CD4-positive, alpha-beta T cell (primary cell): ENCODE results near the gene SUCO. TPM values are rescaled to one million over a fixed set of nuclear protein-coding genes. Genes with fewer than 3 reads are reported as not detected.

ENCODE experiments used
- ATAC-seq: fragments of 200-7000 bp; cut with Tn5 transposase; one replicate; pipeline ENCODE4 v1.10.0; 2022; ENCODE audit warnings: mild to moderate bottlenecking; ENCODE audit not compliant: poor library complexity
- CTCF ChIA-PET: fragments of 350-600 bp; sonication (Branson Sonifier 250); formaldehyde crosslinking; loops from one replicate; lab custom pipeline; 2021; ENCODE audit warnings: antibody characterized with exemption, inconsistent platforms; lab: Charles Lee
- POLR2A ChIA-PET: fragments of 350-600 bp; sonication (Branson Sonifier 250); formaldehyde crosslinking; loops from one replicate; lab custom pipeline; 2021; ENCODE audit warnings: antibody characterized with exemption, inconsistent platforms; lab: Charles Lee
- DNase-seq, 14 experiments: peaks; one replicate each; pipeline ENCODE4 v3.0.0-alpha.2; 2013 to 2020; ENCODE audit warnings: mixed read lengths in 2 of 14
- H3K27ac ChIP-seq, 2 donors: one replicate each; pipeline versions ENCODE4 v1.5.1 to v1.7.0; 2013; ENCODE audit warnings: low read length in 2 of 2, low read depth in 1 of 2, mild to moderate bottlenecking in 1 of 2
- H3K27me3 ChIP-seq, 2 experiments: 1 replicate in 1 of 2; 2 replicates in 1 of 2; pipeline versions ENCODE4 v1.6.1 to v1.7.0; 2013; ENCODE audit warnings: low read length in 2 of 2, control low read depth in 1 of 2, mild to moderate bottlenecking in 1 of 2, moderate library complexity in 1 of 2; ENCODE audit not compliant: insufficient read depth in 2 of 2, control insufficient read depth in 1 of 2
- H3K36me3 ChIP-seq: one replicate; pipeline ENCODE4 v1.6.1; 2013; ENCODE audit warnings: low read length, control low read depth; ENCODE audit not compliant: insufficient read depth
- H3K4me1 ChIP-seq: one replicate; pipeline ENCODE4 v1.6.1; 2013; ENCODE audit warnings: low read length, control low read depth; ENCODE audit not compliant: insufficient read depth
- H3K4me3 ChIP-seq: one replicate; pipeline ENCODE4 v1.5.1; 2013; ENCODE audit warnings: mild to moderate bottlenecking, low read length, moderate library complexity
- H3K9me3 ChIP-seq, 2 experiments: 1 replicate in 1 of 2; 2 replicates in 1 of 2; pipeline versions ENCODE4 v1.6.1 to v1.7.0; 2013; ENCODE audit warnings: low read length in 2 of 2, mild to moderate bottlenecking in 2 of 2, control low read depth in 1 of 2, moderate library complexity in 1 of 2; ENCODE audit not compliant: control insufficient read depth in 1 of 2, insufficient read depth in 1 of 2
- H3K27ac Mint-ChIP-seq: one replicate; pipeline ENCODE4 v1.8.0; 2020; ENCODE audit warnings: mixed read lengths
- H3K27me3 Mint-ChIP-seq: one replicate; pipeline ENCODE4 v1.8.0; 2021; ENCODE audit warnings: mixed read lengths
- H3K36me3 Mint-ChIP-seq: one replicate; pipeline ENCODE4 v1.8.0; 2021; ENCODE audit warnings: low read depth, mixed read lengths
- H3K4me1 Mint-ChIP-seq: one replicate; pipeline ENCODE4 v1.8.0; 2021; ENCODE audit warnings: low read depth, mixed read lengths
- H3K4me3 Mint-ChIP-seq: one replicate; pipeline ENCODE4 v1.8.0; 2020; ENCODE audit warnings: mild to moderate bottlenecking, mixed read lengths
- H3K9me3 Mint-ChIP-seq: one replicate; pipeline ENCODE4 v1.8.0; 2020; ENCODE audit warnings: mixed read lengths
- intact Hi-C, 2 experiments: fragments of 100-400 bp; cut with DNase I in 1 of 2; cut with micrococcal nuclease in 1 of 2; formaldehyde crosslinking; loops; one replicate each; pipeline versions ENCODE4 v1.15.1 to v1.9.0; 2023 to 2025; cut with DNase I, micrococcal nuclease
- total RNA-seq, 174 experiments: library from RNA in 2 of 174; stranded (reverse) in 2 of 174; gene quantifications; one replicate each; pipeline ENCODE4 v1.2.3 and lab custom pipeline; 2021 to 2026
- TF ChIP-seq, protein P1 (sequence below): fragments of 200-600 bp; IDR thresholded peaks from one replicate; pipeline ENCODE4 v1.8.0; 2022; ENCODE audit warnings: antibody characterized with exemption, mild to moderate bottlenecking

Gene SUCO
- total RNA-seq, 2 experiments from 2014 or later, result 93.1 to 104 TPM

GRCh38 chr1:172602706-172603105 is 69.8 kb downstream of the SUCO start:
- peaks cover 59% of the 10 kb centered on the region for H3K36me3 ChIP-seq
- no peaks in the 10 kb centered on the region for H3K4me1 Mint-ChIP-seq
- POLR2A ChIA-PET, result no interaction called here
- TF ChIP-seq, protein P1, sequence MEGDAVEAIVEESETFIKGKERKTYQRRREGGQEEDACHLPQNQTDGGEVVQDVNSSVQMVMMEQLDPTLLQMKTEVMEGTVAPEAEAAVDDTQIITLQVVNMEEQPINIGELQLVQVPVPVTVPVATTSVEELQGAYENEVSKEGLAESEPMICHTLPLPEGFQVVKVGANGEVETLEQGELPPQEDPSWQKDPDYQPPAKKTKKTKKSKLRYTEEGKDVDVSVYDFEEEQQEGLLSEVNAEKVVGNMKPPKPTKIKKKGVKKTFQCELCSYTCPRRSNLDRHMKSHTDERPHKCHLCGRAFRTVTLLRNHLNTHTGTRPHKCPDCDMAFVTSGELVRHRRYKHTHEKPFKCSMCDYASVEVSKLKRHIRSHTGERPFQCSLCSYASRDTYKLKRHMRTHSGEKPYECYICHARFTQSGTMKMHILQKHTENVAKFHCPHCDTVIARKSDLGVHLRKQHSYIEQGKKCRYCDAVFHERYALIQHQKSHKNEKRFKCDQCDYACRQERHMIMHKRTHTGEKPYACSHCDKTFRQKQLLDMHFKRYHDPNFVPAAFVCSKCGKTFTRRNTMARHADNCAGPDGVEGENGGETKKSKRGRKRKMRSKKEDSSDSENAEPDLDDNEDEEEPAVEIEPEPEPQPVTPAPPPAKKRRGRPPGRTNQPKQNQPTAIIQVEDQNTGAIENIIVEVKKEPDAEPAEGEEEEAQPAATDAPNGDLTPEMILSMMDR, result no peak
- no peak overlapping the region for H3K4me3 Mint-ChIP-seq
- ATAC-seq, result no peak
- H3K27ac Mint-ChIP-seq, result no peak overlapping the region
- no peaks in the 10 kb centered on the region for H3K9me3 Mint-ChIP-seq
- H3K36me3 Mint-ChIP-seq, result peaks cover 65% of the 10 kb centered on the region
- H3K27me3 ChIP-seq, result no peaks in the 10 kb centered on the region
- no peak for DNase-seq
- no peaks in the 10 kb centered on the region for H3K9me3 ChIP-seq
- intact Hi-C loops, result loop anchor here in 1 of 2 experiments (5.0 to 10.0 kb wide), 2 partner anchors 820 to 1242 kb away; no protein-coding TSS in a partner anchor
- H3K27ac ChIP-seq, result no peak overlapping the region
- H3K4me3 ChIP-seq, result no peak overlapping the region
- H3K27me3 Mint-ChIP-seq, result no peaks in the 10 kb centered on the region
- no peaks in the 10 kb centered on the region for H3K4me1 ChIP-seq
- CTCF ChIA-PET, result interaction anchor here (1.5 kb wide), 1 partner anchor 125 kb away, joined by 3 read pairs; no protein-coding TSS in a partner anchor

DNA sequence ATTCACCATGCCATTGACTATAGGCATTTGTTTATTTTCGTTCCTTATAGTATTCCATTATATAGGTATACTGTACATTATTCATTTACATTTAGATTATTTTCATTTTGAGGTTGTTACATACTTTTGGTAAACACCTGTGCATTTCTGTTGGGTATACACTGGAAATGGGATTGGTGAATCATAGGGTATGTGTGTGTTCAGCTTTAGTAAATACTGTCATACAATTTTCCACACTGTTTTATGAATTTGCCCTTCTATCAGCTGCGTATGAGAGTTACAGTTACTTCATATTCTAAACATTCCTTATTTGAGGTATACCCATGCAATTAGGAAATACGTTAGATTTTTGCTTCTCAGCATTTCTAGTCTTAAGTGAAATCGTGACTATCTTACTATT is 70.9 kb downstream of the SUCO start:
- H3K4me3 Mint-ChIP-seq, result no peak overlapping the region
- H3K9me3 Mint-ChIP-seq, result no peaks in the 10 kb centered on the region
- peaks cover 64% of the 10 kb centered on the region for H3K36me3 Mint-ChIP-seq
- DNase-seq (no peak), ATAC-seq (no peak)
- no peak overlapping the region for H3K27ac ChIP-seq
- no peak overlapping the region for H3K27ac Mint-ChIP-seq
- intact Hi-C loops, result loop anchor here in 1 of 2 experiments (5.0 to 10.0 kb wide), 2 partner anchors 818 to 1241 kb away; no protein-coding TSS in a partner anchor
- H3K36me3 ChIP-seq, result peaks cover 48% of the 10 kb centered on the region
- POLR2A ChIA-PET, result interaction anchor here (0.5 to 0.8 kb wide), 2 partner anchors 68 to 993 kb away, joined by 3 read pairs; no protein-coding TSS in a partner anchor
- no peaks in the 10 kb centered on the region for H3K4me1 ChIP-seq
- H3K27me3 ChIP-seq, result no peaks in the 10 kb centered on the region
- CTCF ChIA-PET, result interaction anchor here (0.9 to 1.0 kb wide), 3 partner anchors 9 to 124 kb away, joined by 3 to 5 read pairs (median 3); no protein-coding TSS in a partner anchor
- no peaks in the 10 kb centered on the region for H3K27me3 Mint-ChIP-seq
- H3K4me1 Mint-ChIP-seq, result no peaks in the 10 kb centered on the region
- TF ChIP-seq, protein P1, result no peak
- H3K4me3 ChIP-seq, result no peak overlapping the region
- H3K9me3 ChIP-seq, result no peaks in the 10 kb centered on the region

- intact Hi-C loops, result loop anchor here in 1 of 2 experiments (5.0 to 10.0 kb wide), 2 partner anchors 47 to 1239 kb away; no protein-coding TSS in a partner anchor
- no peaks in the 10 kb centered on the region for H3K9me3 Mint-ChIP-seq
- H3K4me1 Mint-ChIP-seq, result peaks cover 6% of the 10 kb centered on the region
- H3K4me1 ChIP-seq, result no peaks in the 10 kb centered on the region
- no peak for ATAC-seq
- peaks cover 69% of the 10 kb centered on the region for H3K36me3 Mint-ChIP-seq
- no peak overlapping the region for H3K27ac Mint-ChIP-seq
- no peaks in the 10 kb centered on the region for H3K27me3 Mint-ChIP-seq
- no peak for DNase-seq
- H3K27me3 ChIP-seq, result no peaks in the 10 kb centered on the region
- no peak overlapping the region for H3K4me3 ChIP-seq
- TF ChIP-seq, protein P1, result no peak
- H3K9me3 ChIP-seq, result no peaks in the 10 kb centered on the region
- peaks cover 49% of the 10 kb centered on the region for H3K36me3 ChIP-seq
- ChIA-PET POLR2A (no interaction called here), CTCF (no interaction called here)
- H3K27ac ChIP-seq, result no peak overlapping the region
- no peak overlapping the region for H3K4me3 Mint-ChIP-seq
Measured at GRCh38 chr1:172605641-172606040, 72.7 kb downstream of the SUCO start.
